Occipital lobe (tissue), 3 donors: ENCODE results near the gene TCEANC2. TPM values are rescaled to one million over a fixed set of nuclear protein-coding genes. Genes with fewer than 3 reads are reported as not detected.

Experiments
- DNase-seq: peaks from one replicate; lab custom pipeline; 2025; lab: John Stamatoyannopoulos, UW
- small RNA-seq: library from RNA; depleted of rRNA; stranded (forward); fragments of <200 nt; gene quantifications from one replicate; pipeline ENCODE3, GENCODE V24; 2014
- total RNA-seq: library from RNA; depleted of rRNA; stranded (reverse); fragments of >200 nt; gene quantifications from one replicate; pipeline ENCODE4 v1.2.3, GENCODE V29; 2014

The TCEANC2 gene
- total RNA-seq, 1 donor from 2014 or later: 7.0 TPM

DNA sequence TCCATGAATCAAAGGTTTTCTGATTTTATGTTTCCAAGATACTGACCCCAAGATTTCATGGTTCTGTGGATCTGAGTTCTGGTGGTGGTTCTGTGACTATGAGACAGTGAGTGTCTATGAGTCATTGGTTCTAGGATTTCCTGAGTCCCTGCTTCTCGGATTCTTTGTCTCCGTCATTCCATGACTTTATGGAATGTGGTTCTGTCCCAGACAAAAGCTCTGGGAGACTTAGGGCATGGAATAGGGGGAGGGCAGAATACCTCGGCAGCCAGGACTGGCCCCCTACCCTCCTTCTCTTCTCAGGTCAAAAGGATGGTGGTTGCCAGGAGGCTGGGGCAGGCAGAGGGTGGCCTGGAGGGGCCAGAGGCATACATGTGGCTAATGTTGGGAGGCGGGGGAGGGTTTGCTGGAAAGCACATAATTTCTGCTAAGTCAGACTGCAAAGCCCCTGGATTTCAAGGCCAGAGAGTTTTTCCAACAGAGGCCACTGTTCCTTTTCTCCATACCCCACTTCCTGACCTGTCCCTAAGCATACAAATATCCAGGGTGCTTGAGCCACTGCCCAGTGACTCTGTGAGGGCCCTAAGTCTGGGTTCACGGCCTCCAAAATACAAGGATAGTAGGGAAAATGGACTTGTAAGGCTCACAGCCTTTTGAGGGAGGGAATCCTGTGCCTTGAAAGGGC is 82.2 kb downstream of the TCEANC2 start:
- no peak for DNase-seq

DNA sequence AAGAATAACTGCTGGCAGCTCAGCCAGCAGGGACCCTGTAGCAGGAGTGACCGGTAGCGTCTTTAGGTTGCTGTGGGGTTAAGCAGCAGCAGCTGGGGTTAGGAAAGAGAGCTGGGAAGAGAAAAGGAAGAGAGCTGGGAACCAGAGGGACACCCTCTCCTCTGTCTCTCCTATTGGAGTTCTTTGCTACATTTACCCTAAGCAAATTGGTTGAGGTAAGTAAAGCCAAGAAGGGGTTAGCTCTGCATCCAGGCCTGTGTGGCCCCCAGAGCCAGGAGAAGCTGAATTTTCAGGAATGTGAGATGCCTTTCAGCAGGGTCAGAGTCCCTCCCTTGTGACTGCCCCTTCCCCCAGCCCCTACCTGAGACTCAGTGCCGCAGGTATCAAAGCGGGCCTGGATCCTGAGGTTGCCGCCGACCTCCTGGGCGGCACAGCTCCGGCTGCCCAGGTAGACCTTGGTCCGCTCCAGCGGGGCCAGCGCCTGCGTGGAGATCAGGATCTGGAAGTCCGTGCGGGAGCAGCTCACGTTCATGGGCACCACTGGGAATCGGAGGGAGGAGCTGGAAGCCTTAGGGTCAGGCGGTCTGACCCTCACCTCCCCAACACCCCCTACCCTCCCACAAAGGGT is 83.0 kb downstream of the TCEANC2 start:
- no peak for DNase-seq

DNA sequence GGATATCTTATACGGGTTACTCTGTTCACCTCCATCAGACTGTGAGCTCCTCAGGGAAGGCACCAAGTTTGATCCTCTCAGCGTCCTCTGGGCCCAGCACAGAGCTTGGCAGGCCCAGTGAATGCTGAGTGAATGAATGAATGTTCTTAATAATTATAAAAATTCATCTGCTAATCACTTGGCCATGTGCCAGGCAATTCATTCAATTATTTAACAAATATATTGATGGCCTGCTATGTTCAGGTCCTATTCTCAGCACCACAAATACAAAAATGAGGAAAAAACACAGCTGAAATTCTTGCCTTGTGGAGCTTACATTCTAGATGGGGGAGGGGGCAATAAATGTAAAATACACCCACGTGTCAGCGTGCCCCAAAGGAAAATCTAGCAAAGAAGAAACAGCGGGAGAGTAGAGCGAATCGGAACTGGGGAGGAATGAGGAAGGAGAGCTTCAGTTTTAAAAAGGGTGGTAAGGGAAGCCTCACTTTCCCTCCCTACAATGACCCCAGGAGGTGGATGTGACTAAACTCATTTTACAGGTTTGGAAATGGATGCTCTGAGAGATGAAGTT is 83.6 kb downstream of the TCEANC2 start:
- no peak for DNase-seq

DNA sequence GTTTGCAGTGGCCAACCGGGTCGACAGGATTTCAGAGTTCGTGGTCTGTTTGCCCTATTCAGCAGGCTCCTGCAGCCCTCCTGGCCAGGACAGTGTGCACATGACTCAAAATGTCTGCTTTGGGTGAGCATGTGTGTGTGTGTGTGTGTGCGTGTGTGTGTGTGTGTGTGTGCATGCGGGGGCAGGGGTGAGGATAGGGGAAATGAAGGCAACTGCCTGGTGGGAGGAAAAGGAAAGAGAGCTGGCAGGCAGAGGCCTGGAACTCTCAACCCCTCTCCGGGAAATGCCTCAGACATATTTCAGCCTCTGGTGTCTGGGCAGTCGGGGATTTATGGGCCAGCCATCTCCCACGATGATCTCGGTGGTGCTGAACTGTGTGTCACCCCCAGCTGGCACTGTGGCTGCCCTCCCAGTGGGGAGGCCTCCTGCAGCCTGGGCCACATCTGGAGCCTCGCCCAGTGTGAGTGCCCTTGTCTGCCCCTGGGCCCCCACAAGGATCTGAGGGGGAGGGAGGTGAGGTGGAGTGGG is 84.2 kb downstream of the TCEANC2 start:
- DNase-seq: no peak

DNA sequence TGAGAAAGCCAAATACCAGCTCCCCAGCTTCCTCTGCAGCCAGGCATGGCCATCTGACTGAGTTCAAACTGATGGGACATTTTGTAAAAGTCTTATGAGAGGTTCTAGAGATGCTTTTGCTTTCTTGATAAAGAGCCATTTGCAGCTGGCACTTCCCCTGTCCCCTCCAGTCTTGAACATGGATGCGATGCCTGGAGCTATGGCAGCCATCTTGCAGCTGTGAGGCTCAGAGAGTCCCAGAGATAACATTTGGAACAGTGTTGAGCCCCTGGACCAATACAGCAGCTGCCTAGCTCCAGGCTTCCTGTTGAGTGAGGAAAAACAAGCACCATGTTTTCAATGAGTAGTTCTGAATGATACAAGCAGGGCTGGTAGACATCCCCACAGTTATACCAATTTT is 85.6 kb downstream of the TCEANC2 start:
- no peak for DNase-seq

DNA sequence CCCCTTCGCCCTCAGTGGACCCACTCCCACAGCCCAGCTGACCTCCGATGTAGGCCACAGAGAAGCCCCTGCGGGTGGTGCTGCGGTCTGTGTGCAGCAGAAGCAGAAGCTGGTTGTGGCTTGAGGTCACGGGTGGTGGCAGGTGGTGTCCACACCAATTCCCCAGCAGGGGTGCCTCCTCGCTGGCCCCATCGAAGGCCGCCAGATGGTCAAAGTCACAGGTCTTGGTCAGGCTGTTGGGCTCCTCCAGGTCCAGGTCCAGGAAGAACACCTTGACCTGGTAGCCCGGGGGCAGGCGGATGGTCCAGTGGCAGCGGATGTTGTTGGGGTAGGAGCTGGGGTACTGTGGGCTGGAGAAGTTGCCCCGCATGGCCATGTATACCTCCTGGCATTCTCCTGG is 86.3 kb downstream of the TCEANC2 start:
- no peak for DNase-seq

DNA sequence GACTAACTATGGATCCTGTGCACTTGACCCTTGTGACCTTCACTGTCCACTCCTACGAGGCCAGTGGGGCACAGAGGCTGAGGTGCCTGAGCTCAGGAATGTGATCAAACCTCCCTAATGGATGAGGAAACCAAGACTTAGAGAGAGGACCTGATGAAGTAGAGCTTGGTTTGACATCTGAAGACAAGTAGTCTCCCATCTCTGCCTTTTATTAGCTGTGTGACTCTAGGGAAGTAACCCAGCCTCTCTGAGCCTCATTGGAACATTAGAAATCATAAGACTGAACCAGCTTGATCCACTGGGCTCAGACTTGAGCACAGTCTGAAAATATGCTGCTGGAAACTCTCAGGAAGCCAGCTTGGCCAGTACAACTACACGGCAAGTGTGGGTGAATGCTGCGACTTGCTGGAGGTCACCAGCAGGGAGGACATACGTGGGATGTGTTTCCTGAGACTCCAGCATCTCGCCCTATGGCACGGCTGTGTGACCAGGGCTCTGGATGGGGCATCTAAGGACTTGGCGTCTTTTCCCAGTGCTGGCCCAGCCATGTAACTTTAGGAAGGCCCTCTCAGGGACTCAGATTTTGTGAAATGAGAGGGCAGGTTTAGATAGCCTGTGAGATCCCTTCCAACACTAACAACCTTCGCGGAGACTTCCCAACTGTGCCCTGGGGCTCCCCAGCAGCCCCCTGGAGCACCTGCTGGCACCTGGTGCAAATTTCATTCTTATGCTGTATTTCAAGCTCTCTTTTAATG is 88.9 kb downstream of the TCEANC2 start:
- no peak for DNase-seq

DNA sequence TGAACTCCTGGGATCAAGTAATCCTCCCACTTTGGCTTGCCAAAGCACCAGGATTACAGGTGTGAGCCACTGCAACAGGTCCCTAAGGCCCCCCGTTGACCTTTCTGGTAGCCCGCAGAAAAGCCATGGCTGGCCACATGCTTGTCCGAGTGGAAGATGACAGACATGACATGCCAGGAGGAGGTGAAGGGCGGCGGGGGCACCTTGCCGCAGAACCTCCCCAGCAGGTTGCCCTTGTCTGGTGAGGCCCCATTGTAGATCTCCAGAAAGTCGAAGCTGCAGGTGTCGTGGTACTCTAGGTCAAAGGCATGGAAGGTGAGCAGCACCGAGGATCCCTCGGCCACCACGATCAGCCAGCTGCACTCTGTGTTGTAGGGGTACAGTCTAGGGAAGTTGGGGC is 91.0 kb downstream of the TCEANC2 start:
- no peak for DNase-seq

DNA sequence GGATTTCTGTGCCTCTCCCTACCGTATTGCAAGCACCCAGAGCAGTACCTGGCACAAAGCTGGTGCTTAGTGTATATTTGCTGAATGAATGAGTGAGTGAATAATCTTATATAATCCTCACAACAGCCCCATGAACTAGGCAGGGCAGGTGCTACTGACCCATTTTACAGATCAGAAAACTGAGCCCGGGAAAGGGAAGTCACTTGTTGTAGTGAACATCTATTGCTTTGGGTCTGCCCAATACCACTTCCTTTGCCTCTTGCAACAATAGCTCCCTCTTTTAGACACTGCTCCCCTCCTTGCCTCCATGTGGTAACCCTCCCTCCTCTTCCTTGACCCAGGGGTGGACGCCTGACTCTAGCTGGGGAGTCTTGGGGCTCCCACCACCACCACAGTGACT is 96.3 kb downstream of the TCEANC2 start:
- DNase-seq: no peak

DNA sequence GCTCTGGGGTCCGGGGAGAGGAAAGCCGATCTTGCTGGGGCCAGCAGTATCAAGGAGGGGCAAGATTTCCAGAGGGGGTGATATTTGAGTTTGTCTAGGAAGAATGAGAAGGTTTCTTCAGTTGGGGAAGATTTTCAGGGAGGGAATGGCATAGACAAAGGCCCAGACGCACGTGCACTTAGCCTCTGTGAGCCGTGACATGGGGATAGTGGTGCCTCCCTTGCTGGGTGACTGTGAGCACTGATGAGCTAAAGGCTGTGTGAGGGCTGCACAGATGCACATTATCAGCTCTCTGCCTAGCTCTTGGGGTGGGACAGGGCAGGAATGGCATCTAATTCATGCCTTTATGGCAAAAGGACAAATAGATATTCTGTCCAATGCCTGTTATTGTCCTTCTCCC is 97.6 kb downstream of the TCEANC2 start:
- no peak for DNase-seq

DNA sequence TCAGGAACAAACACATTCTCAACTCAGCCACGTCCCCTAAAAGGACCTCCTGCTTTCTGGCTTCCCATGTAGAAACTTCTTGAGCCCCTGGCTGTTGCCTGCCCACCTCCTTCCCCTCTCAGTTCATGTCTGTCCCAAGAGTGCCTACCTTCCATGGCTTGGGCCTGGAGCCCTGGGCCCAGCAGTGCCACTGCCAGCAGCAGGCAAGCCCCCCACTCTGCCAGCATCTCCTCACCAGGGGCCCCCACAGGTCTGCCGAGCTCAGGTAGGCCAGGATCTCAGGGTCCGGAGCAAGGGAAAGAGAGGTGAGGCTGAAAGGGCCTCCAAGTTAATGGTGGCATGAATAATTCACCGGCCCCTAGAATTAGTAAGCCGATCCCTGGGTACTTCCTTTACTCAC is 99.3 kb downstream of the TCEANC2 start, which contains the start of gene CDCP2:
TSS of gene CDCP2 (minus strand) at position 305 of the 400 bp plus-strand sequence. CDS start at position 227, 78 bp downstream.
- no peak for DNase-seq

DNA sequence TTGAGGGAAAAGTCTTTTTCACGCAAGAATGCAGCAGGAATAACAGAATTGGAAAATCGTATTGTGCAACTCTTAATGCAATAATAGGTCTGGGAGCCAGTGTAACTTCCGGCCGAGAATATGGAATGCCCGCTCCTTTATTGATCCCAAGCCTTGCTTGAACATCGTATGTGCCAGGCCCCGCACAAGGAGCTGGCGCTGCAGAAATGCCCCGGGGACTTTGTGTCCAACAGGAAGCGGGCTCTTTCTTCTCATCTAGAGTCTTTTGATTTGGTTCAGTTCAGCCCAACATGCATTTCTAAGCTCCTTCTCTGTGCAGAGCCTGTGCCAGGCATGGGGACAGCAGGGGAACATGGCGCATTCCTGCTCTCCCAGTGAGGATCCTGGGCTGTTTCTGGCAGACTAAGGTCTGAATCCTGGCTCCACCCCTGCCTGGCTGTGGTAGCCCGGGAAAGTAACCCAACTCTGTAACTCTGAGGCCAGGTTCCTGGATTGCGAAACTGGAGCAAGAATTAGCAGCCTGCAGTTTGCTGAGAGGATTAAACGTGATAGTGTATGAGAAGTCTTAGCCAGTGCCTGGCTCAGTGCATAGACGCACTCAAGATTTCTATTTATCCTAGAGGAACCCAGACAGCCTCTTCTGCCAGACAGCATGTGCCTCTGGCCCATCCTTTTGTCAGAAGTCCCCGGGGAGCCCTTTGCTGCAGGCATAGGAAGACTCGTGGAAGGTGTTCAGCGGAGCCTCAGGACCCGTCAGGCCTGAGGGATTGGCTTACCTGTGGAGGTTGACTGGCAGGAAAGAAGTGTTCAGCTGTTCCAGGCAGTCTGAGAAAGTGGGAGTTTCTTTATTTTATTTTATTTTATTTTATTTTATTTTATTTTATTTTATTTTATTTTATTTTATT is 100.4 kb downstream of the TCEANC2 start:
- no peak for DNase-seq

Small RNA genes lying within 50 kb of the gene (small RNA-seq; reads per million reads assigned to genes)
- gene AL353898.1: not detected
- gene AL353898.2: not detected

Other genes with a start within 250 kb of the TCEANC2 start
- gene NDC1, start 215.3 kb upstream of the TCEANC2 start, total RNA-seq: 50.4 TPM
- gene YIPF1, start 163.8 kb upstream of the TCEANC2 start, total RNA-seq: 13.7 TPM
- not detected for gene DIO1, start 159.4 kb upstream of the TCEANC2 start, total RNA-seq
- gene IFT25, start 107.9 kb upstream of the TCEANC2 start, total RNA-seq: 21.2 TPM
- gene LRRC42, start 107.3 kb upstream of the TCEANC2 start, total RNA-seq: 23.1 TPM
- not detected for gene LDLRAD1, start 35.4 kb upstream of the TCEANC2 start, total RNA-seq
- 122 TPM for gene TMEM59, start 404 bp upstream of the TCEANC2 start, total RNA-seq
- gene CDCP2, start 99.4 kb downstream of the TCEANC2 start, total RNA-seq: not detected
- gene CYB5RL, start 146.4 kb downstream of the TCEANC2 start, total RNA-seq: 4.4 TPM
- gene MRPL37, start 146.6 kb downstream of the TCEANC2 start, total RNA-seq: 29.2 TPM